ENCODE data around the gene SLC6A20.

SLC6A20 gene

DNA sequence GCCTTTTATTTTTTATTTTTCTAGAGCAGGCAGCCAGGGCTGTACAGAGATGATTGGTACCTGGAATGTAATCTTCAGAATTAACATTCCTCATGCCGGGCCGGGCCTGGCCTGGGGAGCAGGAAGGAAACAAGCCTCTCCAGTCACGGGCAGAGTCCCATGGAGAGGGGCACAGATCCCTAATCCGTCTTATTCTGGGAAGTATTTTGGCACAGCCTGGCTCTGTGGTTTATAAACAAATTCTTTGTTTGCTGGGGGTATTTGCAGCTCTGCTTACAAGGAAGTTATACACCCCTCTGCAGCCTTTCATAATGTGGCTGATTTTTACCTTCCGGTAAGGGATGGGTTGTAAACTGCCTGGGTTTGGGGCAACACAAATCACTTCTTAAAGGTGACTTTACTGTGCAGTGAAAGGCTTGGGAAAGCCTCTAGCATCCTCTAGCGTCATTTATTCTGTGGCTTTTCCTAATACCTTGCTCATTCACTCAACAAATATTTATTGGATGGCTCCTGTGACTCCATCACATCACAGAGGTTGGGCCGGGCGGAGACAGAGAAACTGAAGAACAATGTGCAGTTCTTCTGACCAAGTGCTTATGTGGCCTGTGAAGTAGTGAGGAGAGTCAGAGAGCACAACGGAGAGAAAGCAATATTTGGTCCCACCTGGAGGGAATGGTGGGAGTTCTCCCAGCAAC is 2.7 kb downstream of the SLC6A20 start:
- TF ChIP-seq GATA1 (IDR thresholded peaks at IDR 0.05; ENCODE audit: low read depth, low read length) (no peak), POLR2A (IDR thresholded peaks at IDR 0.05; ENCODE audit: low read length) (no peak)

DNA sequence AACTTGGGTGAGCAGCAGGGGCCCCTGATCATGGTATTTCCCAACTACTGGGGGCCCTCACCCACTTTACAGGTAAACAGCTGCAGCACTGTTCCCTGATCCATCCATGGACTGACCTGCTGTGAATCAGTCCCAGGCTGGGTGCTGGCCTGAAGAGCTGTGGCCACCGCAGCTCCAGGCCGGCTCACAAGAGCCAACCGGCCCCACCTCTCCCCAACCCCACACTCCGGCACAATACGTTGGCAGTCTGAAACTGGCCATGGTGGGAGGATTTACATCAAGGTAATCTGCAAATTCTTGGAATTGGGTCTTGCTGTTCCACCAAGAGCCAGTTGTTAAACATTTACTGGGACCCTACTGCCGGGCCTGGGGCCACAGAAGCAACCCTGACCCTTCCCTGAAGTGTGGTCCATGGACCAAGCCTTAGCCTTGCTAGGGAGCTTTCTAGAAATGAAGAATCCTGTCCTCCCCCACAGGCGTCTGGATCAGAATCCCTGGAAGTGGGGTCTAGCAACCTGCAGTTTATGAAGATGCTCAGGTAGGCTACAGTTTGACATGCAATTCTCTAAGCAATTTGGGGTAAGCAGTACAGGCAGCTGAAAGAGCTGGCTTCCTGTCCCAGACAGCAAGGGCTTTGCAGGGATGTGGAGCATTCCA is 3.7 kb downstream of the SLC6A20 start:
- TF ChIP-seq POLR2A (IDR thresholded peaks at IDR 0.05; ENCODE audit: low read length), result no peak
- no peak for TF ChIP-seq GATA1 (IDR thresholded peaks at IDR 0.05; ENCODE audit: low read depth, low read length)
- no peak for DNase-seq

More for the DNA sequence above, 2.7 kb downstream of the SLC6A20 start:
- no peak for DNase-seq

DNA sequence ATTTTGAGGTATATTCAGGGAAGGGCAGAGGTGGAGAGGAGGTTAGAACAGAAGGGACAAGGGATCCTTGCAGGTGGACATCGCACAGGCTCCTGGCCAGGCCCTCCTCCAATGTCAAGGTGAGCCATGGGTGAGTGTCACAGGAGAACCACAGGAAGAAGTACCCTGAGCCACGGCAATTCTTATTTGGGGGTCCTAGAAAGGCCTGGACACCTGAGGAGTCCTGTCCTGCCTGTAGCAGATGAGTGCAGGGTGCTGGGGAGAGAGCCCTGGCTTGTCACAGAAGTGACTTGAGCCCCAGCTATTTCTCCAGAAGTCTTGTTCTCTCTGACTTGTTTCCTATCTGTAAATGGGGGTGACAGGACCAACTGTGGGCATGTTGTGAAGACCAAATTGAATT is 4.3 kb downstream of the SLC6A20 start:
- TF ChIP-seq POLR2A (IDR thresholded peaks at IDR 0.05; ENCODE audit: low read length) (no peak), GATA1 (IDR thresholded peaks at IDR 0.05; ENCODE audit: low read depth, low read length) (no peak)
- DNase-seq, result no peak

DNA sequence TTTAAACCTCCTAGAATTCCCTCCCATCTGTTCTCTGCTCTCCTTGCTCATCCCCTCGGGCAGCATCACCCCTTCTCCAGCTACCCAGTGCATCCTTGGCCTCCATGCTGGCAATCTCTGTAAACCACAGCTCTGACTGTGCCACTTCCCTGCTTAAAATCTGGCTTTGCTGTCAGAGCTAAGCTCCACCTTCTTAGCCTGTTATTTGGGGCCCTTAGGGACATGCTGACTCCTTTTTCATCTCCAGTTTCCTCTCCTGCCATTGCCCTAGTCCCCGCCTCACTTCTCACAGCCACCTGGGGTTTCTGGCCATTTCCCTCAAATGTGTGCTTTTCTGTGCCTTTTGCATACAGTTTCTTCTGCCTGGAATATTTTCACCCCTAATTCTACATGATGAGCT is 5.7 kb downstream of the SLC6A20 start:
- no peak for DNase-seq
- TF ChIP-seq POLR2A (IDR thresholded peaks at IDR 0.05; ENCODE audit: low read length), result no peak
- no peak for TF ChIP-seq GATA1 (IDR thresholded peaks at IDR 0.05; ENCODE audit: low read depth, low read length)

DNA sequence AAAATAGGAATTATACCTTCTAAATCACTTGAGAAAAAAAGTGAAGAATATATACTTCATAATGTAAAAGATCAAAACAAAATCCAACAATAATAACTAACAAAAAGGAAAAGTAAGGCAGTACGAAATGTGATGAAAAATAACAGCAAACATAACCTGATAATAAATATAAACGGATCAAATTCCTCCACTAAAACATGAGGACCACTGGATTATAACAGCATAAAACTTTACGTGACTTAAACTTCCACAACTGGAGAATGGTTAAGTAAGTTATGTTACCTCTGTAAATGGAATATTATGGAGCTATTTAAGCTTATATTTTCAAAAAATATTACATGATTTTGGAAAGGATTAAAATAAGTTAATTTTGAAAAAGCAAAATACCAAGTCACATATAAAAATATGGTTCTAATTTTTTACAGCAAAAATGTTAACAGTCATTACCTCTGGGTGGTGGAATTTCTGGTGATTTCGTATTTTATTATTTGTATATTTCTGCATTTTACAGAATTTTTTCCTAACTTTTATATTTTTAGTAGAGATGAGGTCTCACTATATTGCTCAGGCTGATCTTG is 7.0 kb downstream of the SLC6A20 start:
- no peak for DNase-seq
- no peak for TF ChIP-seq POLR2A (IDR thresholded peaks at IDR 0.05; ENCODE audit: low read length)
- TF ChIP-seq GATA1 (IDR thresholded peaks at IDR 0.05; ENCODE audit: low read depth, low read length), result no peak

DNA sequence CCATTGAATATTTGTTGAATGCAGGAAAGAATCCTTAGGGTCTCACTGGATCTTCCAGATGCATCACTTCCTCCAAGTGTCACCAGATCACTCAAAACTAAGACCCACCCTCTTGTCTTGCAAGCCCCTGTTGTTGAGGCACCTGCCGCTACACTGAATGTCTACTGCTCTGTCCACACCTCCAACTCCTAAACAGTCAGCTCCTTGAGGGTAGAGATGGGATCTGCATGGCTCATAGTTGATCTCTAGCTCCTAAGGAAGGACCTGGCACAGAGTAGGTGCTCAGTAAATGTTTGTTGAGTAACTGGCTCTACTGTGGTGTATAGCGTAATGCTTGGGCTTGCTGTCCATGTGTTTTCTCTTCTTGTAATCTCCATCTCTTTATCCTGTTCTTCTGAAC is 8.8 kb downstream of the SLC6A20 start:
- TF ChIP-seq GATA1 (IDR thresholded peaks at IDR 0.05; ENCODE audit: low read depth, low read length), result no peak
- no peak for TF ChIP-seq POLR2A (IDR thresholded peaks at IDR 0.05; ENCODE audit: low read length)
- no peak for DNase-seq

DNA sequence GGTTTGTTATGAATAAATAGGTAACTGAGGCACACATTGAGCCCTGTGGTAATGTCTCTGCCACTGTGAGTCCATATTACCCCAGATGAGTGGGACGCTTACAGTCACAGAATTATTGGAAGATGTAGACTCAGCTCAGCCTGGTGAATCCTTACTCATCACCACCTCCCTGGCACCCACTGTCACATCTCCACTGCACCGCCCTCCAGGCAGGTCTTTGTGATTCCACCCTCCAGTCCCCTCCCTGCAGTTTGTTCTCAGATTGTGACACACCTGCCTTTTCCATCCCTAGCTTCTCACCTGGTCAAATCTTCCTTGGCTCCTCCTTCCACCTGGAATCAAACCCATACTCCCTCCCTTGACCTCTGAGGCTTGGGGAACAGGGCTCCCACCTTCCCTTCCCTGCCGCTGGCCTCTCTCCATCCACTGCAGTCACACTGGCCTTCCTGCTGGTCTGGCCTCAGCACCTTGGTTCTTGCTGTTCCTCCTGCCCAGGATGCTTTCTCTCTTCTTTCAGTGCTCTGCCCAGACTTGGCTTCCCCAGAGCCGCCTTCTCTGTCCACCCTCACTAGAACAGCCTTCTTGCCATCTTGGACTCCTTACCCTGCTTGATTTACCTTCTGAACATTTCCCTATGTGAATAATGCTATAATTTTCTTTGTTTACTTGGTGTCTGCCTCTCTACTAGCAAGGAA is 9.4 kb downstream of the SLC6A20 start:
- no peak for DNase-seq
- no peak for TF ChIP-seq GATA1 (IDR thresholded peaks at IDR 0.05; ENCODE audit: low read depth, low read length)
- TF ChIP-seq POLR2A (IDR thresholded peaks at IDR 0.05; ENCODE audit: low read length), result no peak

DNA sequence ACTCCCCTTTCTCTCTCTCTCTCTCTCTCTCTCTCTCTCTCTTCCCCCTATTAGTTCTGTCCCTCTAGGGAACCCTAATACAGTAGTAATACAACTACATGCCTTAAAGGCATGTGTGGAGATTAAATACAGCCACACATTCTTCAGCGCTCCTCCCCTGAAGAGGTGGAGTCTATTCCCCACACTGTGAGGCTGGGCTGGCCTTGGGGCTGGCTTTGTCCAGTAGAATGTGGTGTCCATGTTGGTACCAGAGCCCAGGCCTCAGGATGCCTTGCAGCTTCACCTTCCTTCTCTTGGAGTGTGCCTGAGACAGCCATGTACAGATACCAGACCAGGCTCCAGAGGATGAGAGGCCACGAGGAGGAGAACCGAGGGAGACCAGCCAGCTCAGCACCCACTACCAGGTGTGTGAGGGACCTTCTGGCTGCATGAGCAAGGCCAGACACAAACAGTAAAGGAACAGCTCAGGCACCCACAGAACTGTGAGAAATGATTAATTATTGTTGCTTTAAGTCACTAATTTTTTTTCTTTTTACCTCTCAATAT is 10.7 kb downstream of the SLC6A20 start:
- no peak for DNase-seq
- TF ChIP-seq POLR2A (IDR thresholded peaks at IDR 0.05; ENCODE audit: low read length), result no peak
- no peak for TF ChIP-seq GATA1 (IDR thresholded peaks at IDR 0.05; ENCODE audit: low read depth, low read length)

DNA sequence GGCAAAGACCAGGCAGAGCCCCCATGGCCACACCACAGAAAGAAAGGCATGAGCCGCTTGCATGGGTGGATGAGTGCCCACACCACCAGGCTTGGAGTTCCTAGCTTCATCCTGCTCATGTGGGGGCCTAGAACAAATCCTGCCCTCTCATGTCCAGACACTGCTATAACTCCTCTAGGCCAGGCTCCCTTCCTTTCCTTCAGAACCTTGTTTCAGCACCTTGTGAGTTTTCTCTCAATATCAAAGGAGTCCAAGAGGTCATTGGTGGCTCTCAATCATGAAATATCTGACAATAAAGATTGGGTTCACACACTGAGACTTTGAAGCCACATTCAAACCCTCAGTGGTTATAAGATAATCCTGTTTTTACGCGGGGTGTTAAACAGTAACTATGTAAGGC is 12.7 kb downstream of the SLC6A20 start:
- no peak for DNase-seq
- no peak for TF ChIP-seq POLR2A (IDR thresholded peaks at IDR 0.05; ENCODE audit: low read length)
- TF ChIP-seq GATA1 (IDR thresholded peaks at IDR 0.05; ENCODE audit: low read depth, low read length), result no peak

DNA sequence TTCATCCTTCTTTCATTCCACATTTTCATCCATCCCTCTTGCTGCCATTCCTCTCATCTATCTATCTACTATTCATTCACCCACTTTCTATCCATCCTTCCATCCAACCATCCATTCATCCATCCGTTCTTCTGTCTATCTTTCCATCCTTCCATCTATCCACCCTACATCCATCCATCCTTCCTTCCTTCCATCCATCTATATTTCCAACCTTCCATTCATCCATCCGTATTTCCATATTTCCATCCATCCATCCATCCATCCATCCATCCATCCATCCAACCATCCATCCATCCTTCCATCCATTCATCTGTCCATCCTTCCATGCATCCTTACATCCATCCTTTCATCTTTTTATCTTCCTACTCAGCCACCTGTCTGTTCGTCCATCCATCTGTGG is 14.0 kb downstream of the SLC6A20 start:
- DNase-seq, result no peak
- no peak for TF ChIP-seq GATA1 (IDR thresholded peaks at IDR 0.05; ENCODE audit: low read depth, low read length)
- no peak for TF ChIP-seq POLR2A (IDR thresholded peaks at IDR 0.05; ENCODE audit: low read length)

DNA sequence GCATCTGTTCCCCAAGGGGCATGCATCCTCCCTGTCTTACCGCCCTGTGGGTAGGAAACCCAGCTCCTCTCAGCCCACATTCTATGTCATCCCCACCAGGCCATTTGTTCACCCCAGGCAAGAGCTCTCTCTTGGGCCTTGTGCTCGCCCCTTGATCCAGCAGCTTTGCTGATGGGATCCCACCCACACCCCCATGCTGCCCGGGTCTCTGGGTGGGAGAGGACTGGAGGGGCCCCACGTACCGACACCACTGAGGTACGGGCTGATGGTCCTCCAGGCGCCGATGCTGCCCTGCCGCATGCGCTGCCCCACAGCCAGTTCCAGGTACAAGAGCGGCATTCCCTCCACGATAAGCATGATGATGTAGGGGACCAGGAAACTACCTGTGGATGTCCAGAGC is 14.5 kb downstream of the SLC6A20 start:
- TF ChIP-seq POLR2A (IDR thresholded peaks at IDR 0.05; ENCODE audit: low read length) (no peak), GATA1 (IDR thresholded peaks at IDR 0.05; ENCODE audit: low read depth, low read length) (no peak)
- no peak for DNase-seq

DNA sequence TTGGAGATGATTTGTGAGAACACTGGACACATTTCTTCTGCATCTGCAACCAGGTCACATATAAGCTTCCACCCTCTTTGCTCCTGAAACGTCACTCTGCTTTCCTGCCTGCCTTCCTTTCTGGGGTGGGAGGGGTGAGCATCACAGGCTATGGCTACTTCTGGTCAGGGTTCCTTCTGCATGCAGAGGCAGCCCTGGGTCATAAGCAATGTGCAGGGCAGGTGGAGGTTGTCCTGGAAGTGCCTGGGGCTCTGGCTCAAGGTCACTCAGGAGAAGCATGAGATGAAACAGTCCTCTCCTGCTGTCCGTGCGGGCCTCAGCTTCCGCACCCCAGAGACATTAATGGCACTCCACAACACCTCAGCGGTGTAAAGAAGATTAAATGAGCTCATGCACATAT is 15.1 kb downstream of the SLC6A20 start:
- no peak for DNase-seq
- no peak for TF ChIP-seq POLR2A (IDR thresholded peaks at IDR 0.05; ENCODE audit: low read length)
- TF ChIP-seq GATA1 (IDR thresholded peaks at IDR 0.05; ENCODE audit: low read depth, low read length), result no peak

DNA sequence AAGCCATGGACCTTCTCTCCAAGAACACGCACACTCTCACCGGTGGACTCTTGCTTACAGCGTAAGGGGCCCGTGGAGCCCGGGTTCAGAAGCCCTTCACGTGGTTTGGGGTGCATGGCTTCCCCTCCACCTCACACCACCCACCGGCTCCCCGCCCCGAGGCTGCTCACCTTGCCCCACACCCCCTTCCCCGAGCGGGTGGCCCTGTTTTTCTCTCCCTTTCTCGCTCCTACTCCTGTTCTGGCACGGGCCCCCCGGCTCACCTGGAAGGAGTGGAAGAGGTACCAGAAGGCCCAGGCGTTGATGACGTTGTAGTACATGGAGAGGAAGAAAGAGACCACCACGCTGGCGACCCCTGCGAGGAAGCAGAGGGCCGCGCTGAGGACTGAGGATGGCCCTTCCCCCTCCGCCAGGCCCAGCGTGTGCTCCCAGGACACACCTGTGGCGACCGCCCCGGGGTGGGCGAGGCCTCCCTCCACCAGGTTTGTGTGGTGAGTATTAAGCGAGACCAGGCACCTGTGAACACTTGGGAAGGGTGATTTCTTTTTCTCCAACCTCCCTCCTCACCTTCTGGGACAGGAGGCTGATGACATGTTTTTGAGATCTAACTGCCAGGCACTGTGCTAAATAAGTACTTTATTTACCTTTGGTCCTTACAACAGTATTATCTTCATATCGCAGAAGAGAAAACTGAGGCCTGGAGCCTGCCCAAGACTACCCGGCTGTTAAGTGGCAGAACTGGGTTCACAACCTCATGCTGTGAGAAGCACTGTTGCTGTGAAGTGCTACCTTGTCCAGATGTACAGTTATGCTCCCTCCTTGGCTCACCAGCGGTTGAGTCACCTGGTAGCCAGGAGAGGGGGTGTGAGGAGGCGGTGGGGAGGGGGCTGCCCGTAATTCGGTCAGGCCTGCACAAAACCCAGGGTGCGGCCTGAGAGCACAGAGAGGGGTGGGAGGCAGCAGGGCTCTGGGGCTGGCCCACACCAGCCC is 16.3 kb downstream of the SLC6A20 start:
- DNase-seq, result no peak
- no peak for TF ChIP-seq GATA1 (IDR thresholded peaks at IDR 0.05; ENCODE audit: low read depth, low read length)
- no peak for TF ChIP-seq POLR2A (IDR thresholded peaks at IDR 0.05; ENCODE audit: low read length)
